ENCODE results near the gene AGTRAP.
A peak's percentile ranks its signal among the peaks of the same experiment; 100 is the strongest.

The AGTRAP gene

DNA sequence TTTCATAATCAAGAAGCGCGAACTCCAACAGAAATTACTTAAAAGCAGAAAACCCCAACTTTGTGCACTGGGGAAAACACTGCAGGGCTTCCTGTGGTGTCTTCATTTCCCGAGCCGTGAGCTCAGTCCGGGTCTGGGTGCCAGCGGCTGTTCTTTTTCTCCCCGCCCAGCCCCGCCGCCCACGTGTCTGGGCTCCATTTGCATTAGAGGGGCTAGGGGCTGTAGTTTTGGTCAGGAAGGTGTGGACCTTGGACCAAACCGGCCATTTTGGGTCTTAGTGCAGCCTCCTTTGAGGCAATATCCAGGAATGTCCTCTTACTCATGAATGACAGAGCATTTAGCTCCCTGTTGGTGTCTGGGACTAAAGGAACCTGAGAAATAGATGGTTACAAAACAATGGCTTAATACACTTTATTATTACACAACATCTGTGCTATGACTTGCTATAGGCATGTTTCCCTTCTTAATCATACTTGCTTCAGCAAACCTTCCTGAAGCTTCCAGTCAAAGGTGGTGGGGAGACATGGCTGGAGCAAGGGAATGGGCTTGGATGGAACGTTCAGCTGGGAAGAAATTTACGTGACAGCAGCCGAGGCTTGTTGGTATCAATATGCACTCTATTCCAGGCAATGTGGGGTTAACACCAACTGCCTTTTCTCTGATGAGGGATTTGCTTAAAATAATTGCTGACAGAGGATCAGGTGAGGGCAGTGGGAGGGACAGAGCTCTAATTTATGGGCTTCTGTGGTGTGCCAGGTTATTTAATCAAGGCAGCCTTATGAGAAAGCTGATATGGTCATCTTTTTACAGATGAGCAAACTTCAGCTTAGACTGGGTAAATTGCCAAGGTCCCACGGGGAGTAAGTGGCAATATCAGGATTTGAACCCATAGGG is 1.1 kb downstream of the AGTRAP start:
- peak; percentile 64 for DNase-seq (ENCODE audit: low spot score)
- TF ChIP-seq, protein P1, sequence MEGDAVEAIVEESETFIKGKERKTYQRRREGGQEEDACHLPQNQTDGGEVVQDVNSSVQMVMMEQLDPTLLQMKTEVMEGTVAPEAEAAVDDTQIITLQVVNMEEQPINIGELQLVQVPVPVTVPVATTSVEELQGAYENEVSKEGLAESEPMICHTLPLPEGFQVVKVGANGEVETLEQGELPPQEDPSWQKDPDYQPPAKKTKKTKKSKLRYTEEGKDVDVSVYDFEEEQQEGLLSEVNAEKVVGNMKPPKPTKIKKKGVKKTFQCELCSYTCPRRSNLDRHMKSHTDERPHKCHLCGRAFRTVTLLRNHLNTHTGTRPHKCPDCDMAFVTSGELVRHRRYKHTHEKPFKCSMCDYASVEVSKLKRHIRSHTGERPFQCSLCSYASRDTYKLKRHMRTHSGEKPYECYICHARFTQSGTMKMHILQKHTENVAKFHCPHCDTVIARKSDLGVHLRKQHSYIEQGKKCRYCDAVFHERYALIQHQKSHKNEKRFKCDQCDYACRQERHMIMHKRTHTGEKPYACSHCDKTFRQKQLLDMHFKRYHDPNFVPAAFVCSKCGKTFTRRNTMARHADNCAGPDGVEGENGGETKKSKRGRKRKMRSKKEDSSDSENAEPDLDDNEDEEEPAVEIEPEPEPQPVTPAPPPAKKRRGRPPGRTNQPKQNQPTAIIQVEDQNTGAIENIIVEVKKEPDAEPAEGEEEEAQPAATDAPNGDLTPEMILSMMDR (IDR thresholded peaks at IDR 0.05; ENCODE audit: extremely low read depth, missing control alignments) = no peak

DNA sequence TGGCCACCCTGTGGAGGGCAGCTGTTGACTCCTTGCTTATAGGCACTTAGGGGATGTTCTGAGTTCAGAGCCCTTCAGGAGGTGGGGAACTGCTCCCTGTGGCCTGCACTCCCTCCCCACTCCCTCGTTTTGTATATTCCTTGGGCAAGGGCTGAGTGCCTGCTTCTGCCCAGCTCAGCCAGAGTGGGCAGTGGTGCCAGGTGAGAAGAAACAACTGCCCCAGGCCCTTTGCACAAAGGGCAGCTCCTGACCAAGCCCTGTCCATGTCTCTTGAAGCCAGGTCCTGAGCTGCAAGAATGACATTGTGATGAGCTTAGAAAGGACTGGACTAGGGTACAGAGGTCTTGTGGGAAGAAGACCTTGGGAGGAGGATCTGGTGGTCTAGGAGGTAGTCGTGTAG is 2.2 kb downstream of the AGTRAP start:
- no peak for DNase-seq (ENCODE audit: low spot score)
- TF ChIP-seq, protein P1 (IDR thresholded peaks at IDR 0.05; ENCODE audit: extremely low read depth, missing control alignments) = no peak

DNA sequence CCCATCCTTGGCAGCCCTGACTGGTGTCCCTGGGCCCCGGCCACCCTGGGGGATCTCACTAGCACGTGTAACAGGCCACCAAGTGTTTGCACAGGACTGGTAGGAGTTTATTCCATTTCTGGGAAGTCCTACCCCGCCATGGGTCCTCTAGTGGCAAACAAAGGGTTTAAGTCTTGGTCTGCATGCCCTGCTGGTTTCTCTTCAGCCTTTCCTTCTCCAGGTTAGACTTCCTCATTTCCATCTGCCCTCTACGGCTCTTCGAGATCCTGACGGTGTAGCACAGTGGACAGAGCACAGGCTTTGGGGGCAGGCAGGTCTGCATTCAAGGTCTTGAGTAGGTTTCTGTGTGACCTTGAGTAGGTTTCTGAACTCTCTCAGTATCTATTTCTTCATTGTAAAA is 2.8 kb downstream of the AGTRAP start:
- DNase-seq (ENCODE audit: low spot score) = no peak
- TF ChIP-seq, protein P1 (IDR thresholded peaks at IDR 0.05; ENCODE audit: extremely low read depth, missing control alignments) = no peak

DNA sequence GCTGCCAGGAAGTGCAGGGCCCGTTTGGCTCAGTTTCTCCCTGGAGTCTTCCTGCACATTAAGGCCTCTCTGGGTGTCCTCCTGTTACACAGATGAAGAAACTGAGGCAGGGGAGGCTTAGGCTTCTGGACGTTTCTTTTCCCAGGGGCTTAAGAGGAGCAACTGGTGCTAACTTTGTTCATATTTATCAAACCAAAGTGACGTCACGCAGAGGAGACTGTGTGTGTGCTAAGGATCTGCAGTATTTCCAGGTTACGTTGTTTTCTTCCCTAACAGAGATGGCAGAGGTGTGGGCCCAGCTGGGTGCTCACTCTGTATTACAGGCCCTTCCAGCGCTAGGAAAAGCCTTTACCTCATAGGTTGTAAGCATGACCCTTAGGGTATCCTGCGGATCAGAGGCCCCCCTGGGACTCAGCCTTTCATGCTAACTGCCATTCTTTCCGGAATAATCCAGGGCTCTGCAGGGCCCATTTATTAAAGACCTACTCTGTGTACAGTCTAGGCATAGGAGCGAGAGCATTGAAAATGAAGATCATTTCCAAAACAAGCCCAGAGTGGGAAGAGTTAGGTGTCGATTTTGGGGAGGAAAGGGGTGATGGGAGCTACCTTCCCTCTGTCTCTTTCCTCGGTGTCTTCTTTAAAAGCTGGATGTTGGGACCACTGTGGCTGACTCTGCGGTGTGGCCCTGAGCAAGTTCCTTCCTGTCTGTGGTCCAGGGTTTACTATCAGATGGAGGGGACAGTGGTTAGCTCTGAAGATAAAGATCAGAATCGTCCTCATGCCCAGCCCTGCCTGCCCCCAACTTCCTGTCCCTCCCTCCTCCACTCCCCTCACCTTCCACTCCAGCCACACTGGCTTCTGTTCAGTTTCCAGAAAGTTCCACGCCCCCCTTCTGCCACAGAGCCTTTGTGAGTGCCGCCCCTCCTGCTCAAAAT is 4.6 kb downstream of the AGTRAP start:
- TF ChIP-seq, protein P1 (IDR thresholded peaks at IDR 0.05; ENCODE audit: extremely low read depth, missing control alignments) = no peak
- DNase-seq (ENCODE audit: low spot score) = no peak

DNA sequence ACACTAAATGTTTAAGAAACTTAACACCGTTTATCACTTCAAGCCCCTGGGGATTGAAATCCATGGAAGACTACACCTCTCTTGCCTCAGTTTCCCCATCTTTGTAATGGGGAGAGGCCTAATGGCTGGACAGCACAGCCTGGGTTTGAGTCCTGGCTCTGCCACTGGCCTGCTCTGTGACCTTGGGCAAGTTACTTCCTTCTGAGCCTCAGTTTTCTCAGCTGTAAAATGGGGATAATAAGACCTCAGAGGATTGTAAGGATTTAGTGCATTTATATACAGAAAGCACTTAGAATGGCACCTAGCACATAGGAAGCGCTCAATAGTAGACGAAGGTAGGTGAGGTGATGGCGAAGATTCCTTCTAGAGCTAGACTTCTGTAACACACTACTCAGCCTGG is 5.5 kb downstream of the AGTRAP start:
- TF ChIP-seq, protein P1 (IDR thresholded peaks at IDR 0.05; ENCODE audit: extremely low read depth, missing control alignments) = no peak
- DNase-seq (ENCODE audit: low spot score) = no peak

DNA sequence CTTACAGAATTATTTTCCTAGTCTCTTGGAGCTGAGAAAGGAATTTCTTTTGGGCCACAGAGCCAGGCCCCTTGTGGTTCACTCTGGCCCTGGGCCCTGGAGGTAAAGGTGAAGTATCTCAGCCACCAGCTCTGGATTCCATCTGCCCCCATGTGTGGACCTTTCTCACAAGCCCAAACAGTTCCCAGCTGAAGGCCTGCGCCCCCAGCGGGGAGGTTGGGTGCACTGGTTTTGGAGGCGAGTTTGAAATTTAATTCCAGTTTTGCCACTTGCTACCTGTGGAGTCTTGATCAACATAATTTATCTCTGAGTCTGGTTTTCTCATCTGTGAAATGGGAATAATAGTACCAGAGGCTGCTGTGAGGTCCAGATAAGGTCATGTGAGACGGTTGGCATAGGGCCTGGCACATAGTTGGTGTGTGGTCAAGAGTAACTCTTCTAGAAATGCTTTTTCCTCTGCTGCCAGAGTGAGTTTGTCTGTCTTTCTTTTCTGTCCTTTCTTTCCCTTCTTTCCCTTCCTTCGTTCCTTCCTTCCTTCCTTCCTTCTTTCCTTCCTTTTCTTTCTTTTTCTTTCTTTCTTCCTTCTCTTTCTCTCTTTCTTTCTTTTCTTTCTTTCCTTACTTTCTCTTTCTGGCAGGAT is 6.1 kb downstream of the AGTRAP start:
- no peak for DNase-seq (ENCODE audit: low spot score)
- TF ChIP-seq, protein P1 (IDR thresholded peaks at IDR 0.05; ENCODE audit: extremely low read depth, missing control alignments) = no peak

Measured in GM20000 (cell line).